Activated CD8-positive, alpha-beta memory T cell treated with anti-CD3 and anti-CD28 coated beads for 1 hour (primary cell): Measurements from ENCODE around the gene PIK3R1.

Experiments used
- DNase-seq, 2 donors: peaks; one replicate each; pipeline ENCODE4 v3.0.0-alpha.2; 2020; ENCODE audit warnings: low read depth in 1 of 2; ENCODE audit errors: extremely low read depth in 1 of 2

Gene PIK3R1

DNA sequence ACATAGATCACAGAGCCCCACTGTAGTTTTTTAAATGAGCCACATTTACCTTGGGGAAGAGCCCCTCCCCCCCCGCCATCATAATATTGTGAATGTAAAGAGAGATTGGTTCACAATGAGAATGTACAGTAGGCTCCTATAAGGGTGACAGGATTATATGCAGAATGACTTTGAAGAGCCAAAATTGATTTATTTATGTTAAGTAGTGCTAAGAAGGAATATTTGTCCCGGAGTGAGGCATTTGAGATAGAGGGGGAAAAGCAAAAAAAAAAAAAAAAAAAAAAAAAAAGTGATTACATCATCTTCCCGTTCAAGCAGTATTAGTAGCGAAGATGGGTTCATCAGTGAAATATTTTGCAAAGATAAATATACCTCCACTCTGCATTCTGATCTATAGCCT, 73.9 kb downstream of the PIK3R1 start:
- DNase-seq: no peak

DNA sequence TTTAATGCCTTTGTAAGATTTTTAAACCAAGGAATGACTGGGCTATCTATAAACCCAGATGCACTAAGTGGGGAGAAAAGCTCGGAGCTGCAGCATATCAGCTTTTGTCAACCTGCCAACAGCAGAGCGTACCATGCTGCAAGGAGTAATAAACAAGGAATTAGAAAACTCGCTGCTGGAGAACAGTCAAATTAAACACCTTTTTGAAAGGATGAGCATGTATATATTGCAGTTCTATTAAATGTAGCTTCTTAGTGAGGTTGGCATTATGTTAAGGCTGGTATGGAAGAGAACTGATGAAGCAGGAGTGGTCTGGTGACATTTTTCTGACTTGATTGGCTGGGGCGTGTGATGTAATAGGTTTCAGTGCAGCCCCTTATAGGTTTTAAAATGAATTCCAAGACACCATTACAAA, 74.7 kb downstream of the PIK3R1 start:
- DNase-seq: no peak

DNA sequence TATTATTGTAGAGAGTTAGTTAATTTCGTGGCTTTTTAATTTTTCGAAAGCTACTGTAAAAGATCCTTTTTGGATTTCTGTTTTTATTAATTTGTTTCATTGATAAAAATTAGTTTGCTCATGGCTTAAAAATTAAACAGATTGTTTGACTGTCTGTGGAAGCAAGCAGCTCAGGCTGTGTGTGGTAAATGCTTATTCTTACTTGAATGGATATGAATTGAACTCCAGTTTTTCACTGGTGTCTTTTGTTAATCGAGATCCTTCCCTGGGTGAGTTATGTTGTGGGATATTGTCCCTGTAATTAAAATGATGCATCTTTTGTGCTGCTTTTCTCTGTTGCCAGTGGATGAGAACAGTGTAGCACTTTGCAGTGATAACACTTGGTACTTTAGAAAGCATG, 75.3 kb downstream of the PIK3R1 start:
- DNase-seq: no peak

DNA sequence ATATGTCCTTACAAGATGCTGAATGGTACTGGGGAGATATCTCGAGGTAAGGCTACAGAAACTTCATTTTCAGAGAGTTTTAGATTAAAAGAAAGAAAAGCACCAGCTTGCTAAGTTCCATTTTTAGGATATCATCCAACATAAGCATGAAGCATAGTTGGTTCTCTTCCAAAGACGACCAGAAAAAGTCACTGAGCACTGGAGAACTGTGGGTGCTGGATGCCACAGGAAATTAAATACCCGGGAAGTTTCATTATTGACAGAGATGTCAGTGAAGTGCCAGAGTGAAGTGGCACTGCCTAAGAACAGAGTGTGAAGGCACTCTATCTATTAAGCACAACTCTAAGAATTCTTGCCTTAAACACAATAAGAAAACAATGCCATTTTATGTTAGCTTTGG, 76.8 kb downstream of the PIK3R1 start:
- no peak for DNase-seq

DNA sequence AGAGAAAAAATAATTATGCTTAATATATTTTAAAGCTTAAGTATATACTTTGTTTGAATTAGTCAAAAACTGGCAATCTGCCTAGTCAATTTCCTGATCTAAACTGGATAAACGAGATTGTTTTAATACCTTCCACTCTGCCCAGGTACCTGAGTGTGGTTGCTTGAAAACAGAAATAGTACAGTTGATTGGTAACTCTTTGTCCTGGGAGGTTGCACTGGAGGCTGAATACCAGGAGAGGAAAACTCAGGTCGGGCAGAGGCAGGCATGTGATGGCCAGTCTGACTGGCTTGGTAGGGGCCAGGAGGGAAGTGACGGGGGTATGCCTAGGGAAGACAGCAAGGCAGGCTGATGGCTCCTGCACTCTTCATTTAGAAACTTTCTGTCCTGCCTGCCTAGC, 80.2 kb downstream of the PIK3R1 start:
- no peak for DNase-seq

DNA sequence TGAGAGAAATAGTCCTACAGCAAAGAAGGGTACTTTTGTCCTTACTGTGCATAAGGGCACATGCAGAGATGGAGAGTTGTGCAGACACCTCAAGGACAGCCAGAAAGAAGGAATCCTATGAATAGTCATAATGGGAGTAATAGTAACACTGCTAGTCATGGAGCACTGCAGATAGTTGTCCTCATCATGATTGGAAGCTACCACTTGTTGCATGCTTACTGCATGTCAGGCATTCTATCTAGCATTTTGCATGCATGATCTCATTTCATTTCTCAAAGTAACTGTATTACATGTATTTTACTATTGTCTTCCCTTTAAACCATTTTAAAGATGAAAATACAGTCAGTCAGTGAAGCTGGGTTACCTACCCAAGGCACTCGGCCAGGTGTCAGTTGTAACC, 81.3 kb downstream of the PIK3R1 start:
- DNase-seq: no peak

DNA sequence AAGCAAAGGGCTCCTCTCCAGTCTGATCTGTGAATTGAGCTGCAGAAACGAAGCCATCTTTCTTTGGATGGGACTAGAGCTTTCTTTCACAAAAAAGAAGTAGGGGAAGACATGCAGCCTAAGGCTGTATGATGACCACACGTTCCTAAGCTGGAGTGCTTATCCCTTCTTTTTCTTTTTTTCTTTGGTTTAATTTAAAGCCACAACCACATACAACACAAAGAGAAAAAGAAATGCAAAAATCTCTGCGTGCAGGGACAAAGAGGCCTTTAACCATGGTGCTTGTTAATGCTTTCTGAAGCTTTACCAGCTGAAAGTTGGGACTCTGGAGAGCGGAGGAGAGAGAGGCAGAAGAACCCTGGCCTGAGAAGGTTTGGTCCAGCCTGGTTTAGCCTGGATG, 82.1 kb downstream of the PIK3R1 start:
- DNase-seq: no peak

DNA sequence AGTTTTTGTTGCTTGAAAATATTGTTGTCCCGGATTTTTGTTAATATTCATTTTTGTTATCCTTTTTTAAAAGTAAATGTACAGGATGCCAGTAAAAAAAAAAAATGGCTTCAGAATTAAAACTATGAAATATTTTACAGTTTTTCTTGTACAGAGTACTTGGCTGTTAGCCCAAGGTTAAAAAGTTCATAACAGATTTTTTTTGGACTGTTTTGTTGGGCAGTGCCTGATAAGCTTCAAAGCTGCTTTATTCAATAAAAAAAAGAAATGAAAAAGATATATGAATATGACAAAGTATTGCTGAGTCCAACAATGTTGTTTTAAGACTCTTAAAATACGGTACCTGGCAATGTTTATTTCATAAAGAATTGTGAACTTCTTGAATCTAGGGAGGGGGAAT, 82.9 kb downstream of the PIK3R1 start:
- no peak for DNase-seq

DNA sequence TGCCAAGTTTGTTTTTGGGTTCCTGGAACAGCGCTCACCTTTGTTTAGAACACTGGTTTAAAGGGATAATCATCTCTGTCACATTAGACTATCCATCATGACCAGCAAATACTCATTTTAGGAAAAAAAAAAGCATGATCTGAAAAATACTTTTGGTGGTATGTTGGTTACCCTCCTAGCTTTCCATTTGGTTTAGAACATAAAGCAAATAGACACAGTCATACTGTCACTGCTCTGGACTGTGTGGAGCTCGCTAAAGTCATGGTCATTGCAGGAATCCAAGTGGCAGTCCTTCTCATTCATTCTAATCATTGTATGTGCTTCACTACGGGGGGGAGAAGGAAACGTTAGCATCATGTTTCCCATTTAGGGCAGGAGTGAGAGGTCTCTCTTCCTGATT, 83.5 kb downstream of the PIK3R1 start:
- DNase-seq: no peak

DNA sequence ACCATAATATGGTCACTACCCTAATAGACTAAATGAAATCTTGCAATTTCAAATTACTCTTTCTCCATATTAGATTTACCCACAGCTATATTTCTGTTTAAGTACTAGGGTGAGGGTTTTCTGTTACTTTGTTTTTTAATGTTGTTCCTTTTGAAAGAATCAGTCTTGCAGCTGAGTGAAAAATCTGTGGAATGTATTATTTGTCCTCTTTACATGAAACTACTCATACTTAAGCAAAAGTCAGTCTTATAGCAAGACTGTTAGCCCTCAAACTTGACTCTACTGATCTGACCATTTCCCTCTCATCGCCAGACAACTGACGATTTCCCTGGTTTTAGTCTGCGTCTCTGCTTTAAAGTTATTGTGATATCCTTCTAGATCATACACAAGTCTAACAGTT, 84.0 kb downstream of the PIK3R1 start:
- DNase-seq: no peak

DNA sequence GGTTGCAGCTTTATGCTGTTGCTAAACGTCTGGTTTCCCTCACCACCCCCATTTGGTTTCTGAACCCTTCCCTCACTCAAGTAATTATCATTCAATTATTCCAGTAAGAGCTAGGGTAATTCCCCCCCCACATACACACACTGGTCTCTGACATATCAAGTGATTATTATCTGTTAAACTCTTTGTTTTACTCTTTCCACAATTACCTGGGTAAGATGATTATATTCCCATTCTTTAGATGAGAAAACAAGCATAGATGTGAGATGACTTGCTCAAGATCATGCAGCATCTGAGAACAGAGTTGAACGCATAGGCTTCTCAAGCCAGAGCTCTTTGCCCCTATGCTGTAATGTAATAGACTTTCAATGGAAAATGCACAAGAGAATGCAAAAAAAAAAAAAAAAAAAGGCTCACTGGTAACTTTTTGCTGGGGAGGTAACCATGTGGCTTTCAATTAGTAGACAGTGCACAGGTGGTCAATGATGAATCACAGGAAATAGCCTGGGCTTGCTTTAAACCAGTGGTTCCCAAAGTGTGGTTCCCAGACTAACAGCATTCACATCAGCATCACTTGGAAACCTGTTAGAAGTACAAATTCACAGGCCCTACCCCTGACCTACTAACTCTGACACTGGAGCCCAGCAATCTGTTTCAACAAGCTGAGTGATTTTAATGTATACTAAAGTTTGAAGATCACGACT, 87.6 kb downstream of the PIK3R1 start:
- no peak for DNase-seq

DNA sequence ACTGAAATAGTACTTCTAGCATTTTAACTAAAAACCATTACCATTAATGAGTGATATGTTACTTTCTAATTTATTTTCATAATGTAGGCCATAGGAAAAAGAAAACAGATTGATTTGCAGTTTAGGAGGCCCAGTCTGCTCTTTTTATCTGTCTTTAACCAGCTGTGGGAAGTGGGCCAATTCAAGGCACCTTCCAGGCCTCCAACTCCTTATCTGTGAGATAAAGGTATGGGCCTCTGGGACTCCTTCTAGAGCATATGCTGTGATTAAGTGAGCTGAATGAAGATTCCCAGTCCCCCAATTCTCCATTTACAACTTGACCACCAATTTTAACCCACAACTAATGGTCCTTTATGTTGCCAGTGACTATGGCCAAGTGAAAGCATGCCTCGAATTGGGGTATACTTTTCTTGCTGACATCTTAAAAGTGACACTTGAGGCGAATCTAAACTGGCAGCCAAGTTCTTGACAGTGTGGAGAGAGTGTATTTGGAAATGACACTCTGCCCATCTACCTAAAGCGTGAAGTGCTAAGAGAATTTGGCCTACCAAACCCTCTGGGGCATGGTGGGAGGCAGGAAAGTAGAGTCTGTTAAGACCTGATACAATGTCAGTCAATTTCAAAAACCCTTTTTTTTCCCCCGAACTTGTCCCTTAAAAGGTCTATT, 88.3 kb downstream of the PIK3R1 start:
- DNase-seq: no peak

DNA sequence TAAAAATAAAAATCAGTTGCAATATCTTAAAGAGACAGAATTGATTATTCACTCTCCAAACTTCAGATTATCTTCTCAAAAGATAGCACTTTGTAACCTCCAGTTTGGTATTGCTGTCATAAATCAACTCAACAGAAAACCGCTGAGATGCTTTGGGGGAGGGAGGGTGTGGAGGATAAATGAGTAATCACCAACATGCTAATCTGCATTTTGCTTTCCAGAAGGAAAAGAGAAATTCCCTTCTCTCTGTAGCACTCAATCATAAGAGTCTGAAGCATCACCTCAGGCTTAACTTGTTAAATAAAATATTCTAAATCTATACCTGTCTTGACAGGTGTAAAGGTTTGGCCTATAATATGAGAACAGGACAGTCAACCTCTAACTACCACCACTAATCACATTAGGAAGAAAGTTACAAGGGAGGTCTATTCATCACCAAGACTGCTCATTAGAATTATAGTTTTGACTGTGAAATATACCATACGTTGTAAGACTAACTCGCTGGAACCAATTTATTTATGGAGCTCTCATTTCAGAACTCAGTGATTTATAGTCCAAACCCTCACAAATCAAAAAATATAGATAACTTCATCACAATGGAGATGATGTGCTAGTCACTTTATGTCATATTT, 89.0 kb downstream of the PIK3R1 start:
- DNase-seq: no peak

DNA sequence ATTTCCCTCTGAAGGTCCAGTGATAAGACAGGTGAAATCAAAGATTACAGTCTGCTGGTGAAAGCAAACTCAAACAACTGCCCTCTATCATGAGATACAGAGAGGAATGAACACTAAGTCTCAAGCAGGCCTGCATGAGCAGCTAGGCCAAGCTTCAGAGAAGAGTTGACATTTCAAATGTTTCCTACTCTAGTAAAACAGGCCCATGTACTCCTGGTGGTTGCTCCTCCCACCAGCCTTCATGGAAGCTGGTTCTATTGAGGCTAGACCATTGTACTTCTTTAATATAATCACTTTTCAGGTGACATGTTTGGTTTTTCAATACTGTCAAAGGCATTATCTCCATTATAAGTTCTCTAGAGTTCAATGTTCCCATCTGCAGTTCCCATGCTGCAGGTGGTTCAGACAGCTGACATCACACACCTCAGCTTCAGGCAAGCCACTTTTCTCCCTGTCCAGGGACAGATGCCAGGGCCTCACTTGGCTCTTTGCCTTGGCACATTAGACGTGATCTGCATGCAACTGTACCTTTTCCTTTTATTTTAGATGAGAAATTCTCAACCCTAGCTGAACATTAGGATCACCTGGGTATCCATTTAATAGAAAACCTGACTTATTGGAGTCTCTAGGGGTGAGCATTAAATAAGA, 89.8 kb downstream of the PIK3R1 start:
- DNase-seq: no peak

DNA sequence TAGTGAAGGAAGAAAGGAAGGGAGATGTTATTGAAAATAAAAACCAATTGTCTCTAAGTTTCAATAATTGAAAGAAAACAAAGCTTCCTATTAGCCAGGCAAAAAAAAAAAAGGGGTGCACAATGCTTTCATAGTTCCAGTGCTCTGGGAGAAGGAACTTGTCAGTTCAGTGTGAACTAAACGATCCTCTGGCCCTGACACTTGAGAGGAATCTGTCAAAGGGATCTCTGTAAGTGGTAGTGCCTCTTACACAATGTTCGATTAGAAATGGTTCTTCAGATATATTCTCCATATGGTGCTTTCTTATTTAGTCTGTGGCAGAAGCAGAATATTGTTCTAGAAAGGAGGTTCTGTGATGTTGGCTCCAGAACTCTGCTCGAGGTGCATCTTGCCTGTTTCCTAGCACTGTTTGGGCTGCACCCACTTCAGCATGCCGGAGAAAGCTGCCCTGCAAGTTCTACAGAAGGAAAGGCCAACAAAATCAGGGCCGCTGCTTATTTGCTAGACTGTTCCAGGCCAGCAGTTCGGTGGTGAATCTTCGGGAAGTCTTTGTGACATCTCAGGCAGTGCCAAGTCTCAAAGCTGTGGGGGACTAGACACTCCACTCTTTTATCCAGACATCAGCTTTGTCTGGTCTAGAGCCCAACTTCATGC, 90.9 kb downstream of the PIK3R1 start:
- DNase-seq: no peak

DNA sequence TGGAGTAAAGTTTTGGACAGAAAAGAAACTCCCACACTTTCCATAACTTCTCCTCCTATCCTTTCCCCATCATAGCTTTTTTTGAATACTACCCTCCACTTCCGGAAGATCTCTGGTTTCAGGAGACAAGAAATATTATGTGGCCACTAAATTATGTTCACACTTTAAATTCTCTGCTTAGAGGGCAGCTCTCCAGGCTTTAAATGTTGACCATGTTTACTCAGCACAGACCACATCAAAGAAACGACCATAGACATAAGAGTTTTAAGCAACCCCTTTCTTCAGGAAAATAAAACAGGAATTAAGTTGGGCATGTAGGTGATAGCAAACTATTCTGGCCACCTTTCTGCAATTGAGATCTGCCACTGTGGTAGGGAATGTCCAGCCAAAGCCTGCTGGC, 97.8 kb downstream of the PIK3R1 start:
- no peak for DNase-seq

DNA sequence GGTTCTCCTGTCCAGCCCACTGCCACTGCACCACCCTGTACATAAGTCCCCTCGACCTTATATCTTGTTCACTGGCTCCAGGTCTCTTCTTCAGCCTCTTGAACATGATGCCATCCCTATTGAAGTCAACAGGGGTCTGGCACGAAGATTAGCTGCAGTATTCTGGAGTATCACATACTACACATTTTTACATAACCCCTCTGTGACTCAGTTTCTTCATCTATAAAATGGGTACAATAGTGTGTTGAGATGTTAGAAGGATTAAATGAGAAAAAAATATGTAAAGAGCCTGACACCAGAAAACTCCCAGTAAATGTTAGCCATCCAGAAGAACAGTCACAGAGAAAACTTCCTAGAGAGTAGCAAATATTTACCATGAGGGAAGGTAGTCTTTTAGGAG, 98.9 kb downstream of the PIK3R1 start:
- DNase-seq: no peak

DNA sequence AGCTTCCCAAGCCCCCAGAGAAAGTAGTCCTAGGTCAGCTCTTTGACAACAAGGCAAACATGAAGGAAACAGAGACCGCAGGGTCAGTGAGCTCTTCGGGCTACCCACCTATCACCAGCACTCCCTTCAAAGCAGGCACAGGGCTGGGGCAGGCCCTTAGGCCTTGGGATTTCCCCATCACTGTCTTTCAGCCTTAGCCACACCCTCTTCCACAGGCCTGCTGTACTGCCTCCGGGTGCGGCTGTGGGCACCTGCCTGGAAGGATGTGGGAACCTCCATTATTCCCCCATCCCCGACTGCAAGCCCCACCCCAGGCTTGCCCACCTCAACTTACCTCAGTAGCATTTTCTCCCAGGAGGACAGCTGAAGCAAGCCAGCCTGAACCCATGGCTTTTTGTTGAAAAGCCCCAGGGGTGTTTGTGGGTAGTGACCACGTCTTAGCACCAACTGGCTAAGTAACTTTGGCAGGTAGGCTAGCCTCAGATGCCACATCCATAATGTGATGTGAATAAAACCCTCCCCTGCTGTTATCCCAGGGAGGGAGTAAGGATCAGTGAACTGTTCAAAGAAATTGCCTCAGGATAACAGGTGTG, 100.2 kb downstream of the PIK3R1 start:
- DNase-seq: no peak

DNA sequence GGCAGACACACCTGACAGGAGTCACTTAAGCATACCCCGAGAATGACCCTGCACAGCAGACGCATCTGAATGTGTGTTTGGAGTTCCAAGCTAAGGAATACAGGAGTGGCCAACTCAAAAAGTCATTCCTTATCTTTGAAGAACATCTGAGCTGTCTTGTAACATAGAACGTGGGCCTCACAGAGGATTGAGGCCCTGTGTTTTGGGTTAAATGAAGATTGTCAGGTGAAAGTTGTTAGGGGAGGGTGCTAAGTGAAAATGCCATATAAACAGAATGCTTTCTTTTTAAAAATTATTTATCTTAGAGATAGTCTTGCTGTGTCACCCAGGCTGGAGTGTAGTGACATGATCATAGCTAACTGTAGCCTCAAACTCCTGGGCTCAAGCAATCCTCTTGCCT, 100.9 kb downstream of the PIK3R1 start:
- DNase-seq: no peak

DNA sequence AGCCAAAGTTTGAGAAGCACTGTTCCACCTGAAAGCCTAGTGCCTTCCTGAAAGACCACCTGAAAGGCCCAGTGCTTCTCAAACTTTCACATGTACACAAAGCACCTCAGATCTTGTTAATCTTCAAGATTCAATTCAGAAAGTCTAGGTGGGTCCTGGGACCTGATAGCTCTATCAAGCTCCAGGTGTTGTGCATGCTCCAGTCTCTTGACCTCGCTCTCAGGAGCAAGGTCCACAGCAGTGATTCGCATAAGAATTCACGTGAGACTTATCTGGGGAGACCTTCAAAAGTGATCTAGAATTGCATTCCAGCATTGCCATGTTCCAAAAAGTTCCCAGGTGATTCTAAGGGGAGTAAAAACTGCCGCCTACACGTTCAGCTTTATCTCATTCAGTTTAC, 102.1 kb downstream of the PIK3R1 start:
- DNase-seq: no peak
